ENCODE results near the gene CNTN1. TPM values are rescaled to one million over a fixed set of nuclear protein-coding genes. Genes with fewer than 3 reads are reported as not detected.

Gene CNTN1
- total RNA-seq, 4 donors from 2014 or later: 7.5 to 34.2 (median 19.4) TPM

DNA sequence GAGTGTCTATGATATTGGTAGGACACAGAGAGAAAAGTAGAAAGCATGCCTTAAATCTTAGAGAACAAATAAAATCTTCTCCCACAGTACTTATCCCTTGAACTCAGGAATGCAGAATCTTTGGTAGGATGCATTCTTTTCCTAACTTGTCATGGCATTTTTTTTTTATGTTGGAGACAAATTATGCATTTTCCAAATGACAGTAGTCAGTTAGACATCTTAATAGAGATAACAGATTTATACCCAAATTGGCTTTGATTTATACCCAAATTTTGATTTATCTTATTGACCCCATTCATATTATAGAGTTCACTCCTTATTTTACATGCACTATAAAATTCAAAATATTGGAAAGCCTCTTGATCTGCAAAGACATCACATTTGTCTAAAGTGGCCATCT lies 132.9 kb downstream of the CNTN1 start:
- DNase-seq (ENCODE audit: low spot score in 2 of 2): no peak
- no peak overlapping the region for H3K4me3 ChIP-seq (ENCODE audit: low read depth, poor library complexity, severe bottlenecking)
- TF ChIP-seq, protein P1, sequence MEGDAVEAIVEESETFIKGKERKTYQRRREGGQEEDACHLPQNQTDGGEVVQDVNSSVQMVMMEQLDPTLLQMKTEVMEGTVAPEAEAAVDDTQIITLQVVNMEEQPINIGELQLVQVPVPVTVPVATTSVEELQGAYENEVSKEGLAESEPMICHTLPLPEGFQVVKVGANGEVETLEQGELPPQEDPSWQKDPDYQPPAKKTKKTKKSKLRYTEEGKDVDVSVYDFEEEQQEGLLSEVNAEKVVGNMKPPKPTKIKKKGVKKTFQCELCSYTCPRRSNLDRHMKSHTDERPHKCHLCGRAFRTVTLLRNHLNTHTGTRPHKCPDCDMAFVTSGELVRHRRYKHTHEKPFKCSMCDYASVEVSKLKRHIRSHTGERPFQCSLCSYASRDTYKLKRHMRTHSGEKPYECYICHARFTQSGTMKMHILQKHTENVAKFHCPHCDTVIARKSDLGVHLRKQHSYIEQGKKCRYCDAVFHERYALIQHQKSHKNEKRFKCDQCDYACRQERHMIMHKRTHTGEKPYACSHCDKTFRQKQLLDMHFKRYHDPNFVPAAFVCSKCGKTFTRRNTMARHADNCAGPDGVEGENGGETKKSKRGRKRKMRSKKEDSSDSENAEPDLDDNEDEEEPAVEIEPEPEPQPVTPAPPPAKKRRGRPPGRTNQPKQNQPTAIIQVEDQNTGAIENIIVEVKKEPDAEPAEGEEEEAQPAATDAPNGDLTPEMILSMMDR (IDR thresholded peaks at IDR 0.05): no peak
- no peak for TF ChIP-seq POLR2A (IDR thresholded peaks at IDR 0.05)
- intact Hi-C loops (cut with DNase I; ENCODE audit: low total_unique reads): no loop called here

DNA sequence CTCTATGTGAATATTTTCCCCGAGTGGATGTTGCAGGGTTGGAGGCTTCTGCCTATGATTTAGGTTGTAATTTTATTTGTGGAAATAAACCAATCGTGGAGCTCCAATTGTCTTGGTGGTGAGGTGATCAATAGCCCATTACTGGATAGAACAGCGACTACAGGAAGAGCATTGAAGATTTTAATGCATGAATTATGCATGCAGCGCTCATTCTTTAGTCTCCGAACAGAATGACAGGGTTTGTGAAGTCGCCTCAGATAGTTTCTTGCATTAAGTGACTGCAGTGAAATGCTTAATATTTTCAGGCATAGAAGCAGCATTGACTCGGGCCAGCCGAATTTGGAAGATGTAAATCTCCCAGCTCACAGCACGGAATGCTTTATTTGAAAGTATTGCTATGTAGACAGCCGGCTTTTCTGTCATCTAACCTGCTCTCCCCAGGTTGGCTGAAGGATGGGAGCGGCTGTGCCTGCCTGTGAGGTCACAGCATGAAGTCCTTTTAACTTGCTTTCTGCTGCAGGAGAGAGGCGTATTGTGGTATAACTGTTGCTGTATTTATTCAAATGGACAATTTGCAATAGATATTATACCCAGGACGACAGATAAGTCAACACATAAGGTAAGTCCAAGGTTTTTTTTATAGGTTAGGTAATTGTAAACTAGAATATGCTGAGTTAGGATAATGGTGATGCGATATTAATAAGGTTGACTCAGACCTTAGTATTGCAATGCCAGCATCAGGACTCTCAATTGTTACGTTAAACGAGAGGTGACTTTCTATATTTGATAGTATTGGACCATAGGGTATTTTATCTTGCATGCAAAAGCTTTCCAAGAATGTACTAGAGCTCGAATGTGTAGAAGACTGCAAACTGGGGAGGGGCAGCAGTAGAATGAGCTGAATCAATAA lies 135.7 kb downstream of the CNTN1 start:
- intact Hi-C loops (cut with DNase I; ENCODE audit: low total_unique reads): no loop called here
- DNase-seq (ENCODE audit: low spot score in 2 of 2): no peak
- 61 to 63% methylated on average over 17 of the region's 17 CpGs for WGBS, 2 donors
- no peak overlapping the region for H3K4me3 ChIP-seq (ENCODE audit: low read depth, poor library complexity, severe bottlenecking)
- no peak for TF ChIP-seq POLR2A (IDR thresholded peaks at IDR 0.05)
- TF ChIP-seq, protein P1 (IDR thresholded peaks at IDR 0.05): no peak

DNA sequence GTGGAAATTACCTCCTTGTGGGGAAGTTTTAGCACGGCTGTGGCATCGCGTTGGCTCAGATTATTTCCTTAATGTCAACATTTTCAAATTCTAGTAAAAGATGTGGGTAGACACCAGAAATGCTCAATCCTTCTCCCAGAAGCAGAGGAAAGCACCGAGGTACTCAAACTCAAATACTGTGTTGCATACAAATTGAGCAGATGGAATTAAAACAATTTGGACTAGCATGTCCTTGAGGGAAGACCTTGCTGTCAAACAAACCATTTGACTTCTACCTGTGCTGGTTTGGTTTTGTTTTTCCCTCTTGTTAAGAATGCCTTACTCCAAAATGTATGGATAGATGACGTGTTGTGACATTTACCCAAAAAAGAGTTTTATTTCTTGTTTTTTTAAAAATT lies 136.4 kb downstream of the CNTN1 start:
- TF ChIP-seq POLR2A (IDR thresholded peaks at IDR 0.05): no peak
- TF ChIP-seq, protein P1 (IDR thresholded peaks at IDR 0.05): no peak
- DNase-seq (ENCODE audit: low spot score in 2 of 2): no peak
- WGBS, 2 donors: 75 to 88% methylated on average over 5 of the region's 5 CpGs
- no peak overlapping the region for H3K4me3 ChIP-seq (ENCODE audit: low read depth, poor library complexity, severe bottlenecking)
- intact Hi-C loops (cut with DNase I; ENCODE audit: low total_unique reads): no loop called here

DNA sequence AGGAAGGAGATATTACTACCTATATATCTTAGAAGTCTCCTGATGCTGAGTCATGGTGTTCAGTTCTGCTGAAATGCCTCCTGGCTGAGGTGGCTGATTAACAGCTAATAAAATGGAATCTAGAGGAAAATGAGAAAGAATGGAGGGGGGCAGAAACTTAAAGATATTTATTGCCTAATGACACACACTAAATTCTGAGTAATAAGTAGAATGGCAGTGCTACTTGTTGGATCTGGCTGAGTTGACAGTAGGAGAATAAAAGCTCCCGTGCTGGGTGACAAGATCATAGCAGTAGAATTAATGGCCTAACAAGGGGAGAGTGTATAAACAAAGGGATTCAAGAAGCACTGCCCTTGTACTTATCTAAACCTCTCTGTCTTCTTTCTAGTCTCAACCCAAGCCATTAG lies 137.5 kb downstream of the CNTN1 start:
- no peak overlapping the region for H3K4me3 ChIP-seq (ENCODE audit: low read depth, poor library complexity, severe bottlenecking)
- intact Hi-C loops (cut with DNase I; ENCODE audit: low total_unique reads): no loop called here
- TF ChIP-seq POLR2A (IDR thresholded peaks at IDR 0.05): no peak
- TF ChIP-seq, protein P1 (IDR thresholded peaks at IDR 0.05): no peak
- 55 to 57% methylated on average over 1 of the region's 1 CpG for WGBS, 2 donors
- no peak for DNase-seq (ENCODE audit: low spot score in 2 of 2)

DNA sequence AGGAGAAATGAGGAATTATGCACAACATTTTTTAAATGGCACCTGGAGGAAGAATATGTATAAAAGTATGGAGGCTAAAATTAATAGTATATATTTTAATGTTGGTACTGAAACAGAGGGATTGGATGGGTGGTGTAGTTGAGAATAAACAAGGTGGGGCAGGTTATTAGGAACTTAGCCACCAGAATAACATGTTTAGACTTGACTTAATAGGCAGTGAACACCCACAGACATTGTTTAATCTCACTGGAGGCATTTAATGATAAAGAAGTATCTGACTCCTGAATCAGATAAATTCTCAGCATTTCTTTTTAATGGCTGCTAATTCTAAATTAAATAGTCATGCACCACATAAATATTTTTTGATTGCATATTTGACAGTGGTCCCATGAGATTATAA lies 139.7 kb downstream of the CNTN1 start:
- TF ChIP-seq POLR2A (IDR thresholded peaks at IDR 0.05): no peak
- intact Hi-C loops (cut with DNase I; ENCODE audit: low total_unique reads): no loop called here
- no peak for DNase-seq (ENCODE audit: low spot score in 2 of 2)
- H3K4me3 ChIP-seq (ENCODE audit: low read depth, poor library complexity, severe bottlenecking): no peak overlapping the region

DNA sequence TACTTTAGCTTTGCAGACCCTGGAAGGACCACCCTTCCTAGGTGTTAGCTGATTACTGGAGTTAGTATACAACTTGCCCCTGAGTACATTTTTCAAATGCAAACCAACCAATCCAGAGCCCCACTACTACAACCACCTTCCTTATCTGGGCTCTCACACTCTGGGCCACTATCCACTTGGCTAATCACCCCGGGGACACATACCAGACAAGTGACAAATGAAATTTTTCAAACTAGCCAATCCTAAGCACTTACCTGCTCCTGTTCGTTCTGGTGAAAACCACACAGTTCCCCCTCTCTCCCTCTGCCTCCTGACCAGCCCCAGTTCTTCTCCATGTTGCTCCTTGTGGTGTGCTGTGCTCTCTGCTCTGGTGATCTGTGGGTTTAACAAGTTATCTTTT lies 140.4 kb downstream of the CNTN1 start:
- DNase-seq (ENCODE audit: low spot score in 2 of 2): no peak
- WGBS, 2 donors: 55 to 75% methylated on average over 2 of the region's 2 CpGs
- intact Hi-C loops (cut with DNase I; ENCODE audit: low total_unique reads): no loop called here

More for the DNA sequence above, 140.4 kb downstream of the CNTN1 start:
- H3K4me3 ChIP-seq (ENCODE audit: low read depth, poor library complexity, severe bottlenecking): no peak overlapping the region
- TF ChIP-seq, protein P1 (IDR thresholded peaks at IDR 0.05): no peak

Measured in lower leg skin (tissue), 4 donors.